ENCODE results near the gene RPRD1A.

DNA sequence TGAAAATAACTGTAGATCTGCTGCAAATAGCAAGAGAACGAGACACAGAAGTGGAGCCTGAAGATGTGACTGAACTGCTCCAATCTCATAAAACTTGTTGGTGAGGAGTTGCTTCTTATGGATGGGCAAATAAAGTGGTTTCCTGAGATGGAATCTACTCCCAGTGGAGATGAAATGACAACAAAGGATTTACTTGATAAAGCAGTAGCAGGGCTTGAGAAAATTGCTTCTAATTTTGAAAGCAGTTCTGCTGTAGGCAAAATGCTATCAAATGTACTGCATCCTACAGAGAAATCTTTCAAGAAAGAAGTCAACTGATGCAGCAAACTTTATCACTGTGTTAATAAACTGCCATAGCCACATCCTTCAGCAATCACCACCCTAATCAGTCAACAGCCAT is 44.0 kb downstream of the RPRD1A start:
- TF ChIP-seq JUND (IDR thresholded peaks at IDR 0.05) (no peak), CTCF (IDR thresholded peaks at IDR 0.05) (no peak), EP300 (IDR thresholded peaks at IDR 0.05; ENCODE audit: borderline replicate concordance in 1 of 2, low read depth in 1 of 2, low read length in 1 of 2) (no peak), POLR2AphosphoS5 (IDR thresholded peaks at IDR 0.05; ENCODE audit: low read depth, low read length) (no peak), PBX3 (IDR thresholded peaks at IDR 0.05) (no peak), YY1 (IDR thresholded peaks at IDR 0.05; ENCODE audit: low read depth) (no peak), EZH2phosphoT487 (IDR thresholded peaks at IDR 0.05; ENCODE audit: borderline replicate concordance, low read depth) (no peak), TEAD4 (IDR thresholded peaks at IDR 0.05; ENCODE audit: borderline replicate concordance, insufficient read depth) (no peak), TCF12 (IDR thresholded peaks at IDR 0.05) (no peak)
- TF ChIP-seq, protein P1, sequence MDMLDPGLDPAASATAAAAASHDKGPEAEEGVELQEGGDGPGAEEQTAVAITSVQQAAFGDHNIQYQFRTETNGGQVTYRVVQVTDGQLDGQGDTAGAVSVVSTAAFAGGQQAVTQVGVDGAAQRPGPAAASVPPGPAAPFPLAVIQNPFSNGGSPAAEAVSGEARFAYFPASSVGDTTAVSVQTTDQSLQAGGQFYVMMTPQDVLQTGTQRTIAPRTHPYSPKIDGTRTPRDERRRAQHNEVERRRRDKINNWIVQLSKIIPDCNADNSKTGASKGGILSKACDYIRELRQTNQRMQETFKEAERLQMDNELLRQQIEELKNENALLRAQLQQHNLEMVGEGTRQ (IDR thresholded peaks at IDR 0.05; ENCODE audit: borderline replicate concordance, low read depth, low read length), result no peak

All from SK-N-SH (cell line).